ENCODE measurements around the gene HMGN3.

The HMGN3 gene

DNA sequence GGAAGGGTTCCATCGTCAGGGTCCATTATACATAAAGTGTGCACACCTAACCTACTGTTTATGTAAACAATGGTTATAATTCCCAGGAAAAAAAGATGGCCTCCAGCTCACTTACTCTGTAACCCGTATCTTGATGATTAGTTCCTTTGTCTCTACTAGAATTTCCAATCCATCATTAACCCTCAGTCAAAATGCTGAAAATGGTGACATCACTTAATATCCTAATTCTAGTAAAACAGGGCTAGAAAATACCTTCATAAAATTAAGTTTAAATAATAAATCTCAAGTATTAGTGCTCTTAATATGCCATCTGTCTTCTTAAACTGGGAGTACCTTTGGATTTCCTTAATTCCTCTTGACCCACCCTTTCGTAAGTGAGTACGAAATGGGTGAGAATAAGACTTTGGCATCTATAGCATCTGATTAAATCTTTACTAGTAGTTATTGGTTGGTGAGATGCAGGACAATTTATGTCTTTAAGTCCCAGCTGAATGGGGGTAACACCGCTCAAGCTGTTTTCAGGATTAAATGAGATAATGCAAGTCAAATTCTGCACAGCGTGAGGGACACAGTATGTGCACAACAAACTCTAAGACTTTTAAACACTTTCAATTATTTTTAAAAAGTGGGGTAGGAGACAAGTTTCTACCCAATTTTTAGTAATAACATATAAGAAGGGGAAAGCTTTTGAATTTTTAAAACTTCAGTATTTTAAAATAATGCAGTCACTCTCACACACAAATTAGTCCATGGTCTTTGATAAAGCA is 1.6 kb downstream of the HMGN3 start:
- DNase-seq (ENCODE audit: low spot score), result no peak

GRCh38 chr6:79231666-79232065 is 2.8 kb downstream of the HMGN3 start:
- no peak for DNase-seq (ENCODE audit: low spot score)

DNA sequence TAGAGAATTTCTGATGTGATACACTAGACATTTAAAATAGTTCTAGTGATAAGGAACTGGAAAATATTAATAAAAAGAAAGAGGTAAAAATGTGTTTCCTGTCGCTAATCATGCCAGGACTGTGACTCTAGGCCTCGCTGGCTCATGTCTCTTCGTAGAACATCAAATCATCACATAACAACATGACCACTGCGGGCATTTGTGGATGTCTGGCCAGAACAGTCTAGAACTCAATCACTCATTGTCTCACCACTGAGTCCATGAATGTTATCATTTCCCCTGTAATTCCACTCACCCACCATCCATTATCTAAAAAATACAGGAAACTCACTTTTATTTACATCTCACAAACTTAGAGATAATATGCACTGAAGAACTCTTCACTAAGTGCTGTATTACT is 3.4 kb downstream of the HMGN3 start:
- no peak for DNase-seq (ENCODE audit: low spot score)

GRCh38 chr6:79230149-79230548 is 4.3 kb downstream of the HMGN3 start:
- no peak for DNase-seq (ENCODE audit: low spot score)

- DNase-seq (ENCODE audit: low spot score), result no peak
Measured at GRCh38 chr6:79227445-79227844, 7.0 kb downstream of the HMGN3 start.

DNA sequence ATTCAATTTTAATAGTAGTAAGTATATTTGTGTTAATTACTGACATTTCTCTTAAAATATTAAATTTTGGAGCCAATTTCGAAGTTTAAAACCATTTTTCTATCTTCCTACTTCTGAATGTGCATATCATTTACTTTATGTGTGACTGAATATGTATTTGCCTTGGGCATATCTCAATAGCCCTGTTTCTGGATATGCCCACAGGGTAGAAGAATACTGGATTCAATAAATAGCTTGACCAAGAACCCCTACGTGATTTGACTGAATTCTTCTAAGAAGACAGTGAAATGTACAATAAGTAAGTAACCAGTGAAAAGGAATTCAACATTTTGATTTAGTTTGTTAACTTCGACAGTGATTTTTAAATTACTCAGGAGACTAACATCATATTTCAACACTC is 7.8 kb downstream of the HMGN3 start:
- no peak for DNase-seq (ENCODE audit: low spot score)

GRCh38 chr6:79225717-79226599 is 8.5 kb downstream of the HMGN3 start:
- DNase-seq (ENCODE audit: low spot score), result no peak

DNA sequence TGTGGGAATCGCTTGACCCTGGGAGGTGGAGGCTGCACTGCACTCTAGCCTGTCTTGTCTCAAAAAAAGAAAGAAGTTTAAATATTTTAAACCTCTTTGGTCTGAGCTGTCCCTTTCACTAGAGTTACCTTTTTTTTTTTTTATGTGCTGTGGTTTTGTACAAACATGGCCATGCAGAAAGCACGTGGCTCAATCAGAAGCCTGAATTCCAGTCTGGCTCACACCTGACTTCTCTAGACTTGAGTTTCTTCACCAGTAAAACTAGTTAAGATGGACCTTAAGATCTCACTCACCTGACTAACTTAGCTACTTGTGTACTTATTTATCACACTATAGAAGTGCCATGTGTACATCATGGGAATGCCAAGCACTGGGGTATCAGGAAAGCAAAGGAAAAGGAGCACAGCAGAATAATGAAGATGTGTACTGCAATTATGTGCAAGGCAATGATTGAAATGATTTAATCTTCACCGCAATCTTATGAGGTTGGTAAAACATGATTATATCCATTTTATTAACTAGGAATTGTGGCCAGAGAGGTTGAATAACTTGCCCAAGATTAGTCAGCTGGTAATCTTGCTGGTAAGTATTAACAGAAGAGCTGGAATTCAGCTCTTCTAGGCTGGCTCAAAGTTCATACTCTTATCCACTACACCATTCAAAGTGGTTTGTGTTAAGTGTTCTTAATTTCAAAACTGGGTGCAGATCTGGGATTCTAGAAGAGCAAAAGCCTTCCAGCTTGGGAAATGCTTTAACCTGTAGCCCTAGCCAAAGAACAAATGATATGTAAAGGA is 10.7 kb downstream of the HMGN3 start:
- no peak for DNase-seq (ENCODE audit: low spot score)

GRCh38 chr6:79215213-79215824 is 19.2 kb downstream of the HMGN3 start:
- DNase-seq (ENCODE audit: low spot score), result no peak

DNA sequence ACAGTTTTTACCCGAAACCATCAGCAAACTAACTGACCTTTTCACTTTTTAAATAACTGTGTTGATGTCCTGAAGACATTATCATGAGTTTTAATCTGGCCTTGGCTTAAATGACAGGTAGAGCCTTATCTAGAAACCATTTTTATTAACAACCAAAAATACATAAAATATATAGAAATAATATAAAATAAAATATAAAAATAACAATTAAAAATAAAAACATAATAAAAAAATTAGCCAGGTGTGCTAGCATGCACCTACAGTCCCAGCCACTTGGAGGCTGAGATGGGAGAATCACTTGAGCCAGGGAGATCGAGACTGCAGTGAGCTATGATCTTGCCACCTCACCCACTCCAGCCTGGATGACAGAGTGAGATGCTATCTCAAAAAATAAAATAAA is 21.6 kb downstream of the HMGN3 start:
- DNase-seq (ENCODE audit: low spot score), result no peak

GRCh38 chr6:79208816-79209215 is 25.7 kb downstream of the HMGN3 start:
- no peak for DNase-seq (ENCODE audit: low spot score)

DNA sequence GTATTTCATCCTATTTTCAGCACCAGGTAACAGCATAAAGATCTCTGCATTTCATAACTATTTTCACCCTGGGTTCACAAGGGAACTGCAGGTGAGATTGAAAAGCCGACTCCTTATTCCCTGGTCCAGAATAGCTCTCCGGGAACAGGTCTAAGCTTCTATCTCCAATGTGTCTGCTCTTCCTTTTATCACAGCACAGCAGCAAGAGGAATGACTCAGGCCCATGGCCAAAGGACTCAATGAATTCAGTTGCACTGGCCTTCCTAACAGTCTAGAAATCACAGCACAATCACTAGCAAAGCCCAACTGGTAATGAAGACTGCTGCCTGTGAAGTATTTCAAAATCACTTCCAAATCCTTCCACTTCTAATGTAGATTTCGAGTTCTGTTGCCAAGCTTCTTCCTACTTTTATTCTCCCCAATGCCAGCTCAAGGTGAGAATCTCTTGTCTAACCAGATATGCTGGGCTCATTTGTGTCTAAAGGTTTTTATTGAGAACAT is 30.7 kb downstream of the HMGN3 start:
- no peak for DNase-seq (ENCODE audit: low spot score)

GRCh38 chr6:79202556-79202955 is 31.9 kb downstream of the HMGN3 start:
- DNase-seq (ENCODE audit: low spot score), result no peak

- no peak for DNase-seq (ENCODE audit: low spot score)
Measured at GRCh38 chr6:79201983-79202382, 32.5 kb downstream of the HMGN3 start.

GRCh38 chr6:79201143-79201542 is 33.3 kb downstream of the HMGN3 start:
- no peak for DNase-seq (ENCODE audit: low spot score)

- no peak for DNase-seq (ENCODE audit: low spot score)
Measured at GRCh38 chr6:79196912-79197311, 37.6 kb downstream of the HMGN3 start.

- no peak for DNase-seq (ENCODE audit: low spot score)
Measured at GRCh38 chr6:79193971-79194370, 40.5 kb downstream of the HMGN3 start.

DNA sequence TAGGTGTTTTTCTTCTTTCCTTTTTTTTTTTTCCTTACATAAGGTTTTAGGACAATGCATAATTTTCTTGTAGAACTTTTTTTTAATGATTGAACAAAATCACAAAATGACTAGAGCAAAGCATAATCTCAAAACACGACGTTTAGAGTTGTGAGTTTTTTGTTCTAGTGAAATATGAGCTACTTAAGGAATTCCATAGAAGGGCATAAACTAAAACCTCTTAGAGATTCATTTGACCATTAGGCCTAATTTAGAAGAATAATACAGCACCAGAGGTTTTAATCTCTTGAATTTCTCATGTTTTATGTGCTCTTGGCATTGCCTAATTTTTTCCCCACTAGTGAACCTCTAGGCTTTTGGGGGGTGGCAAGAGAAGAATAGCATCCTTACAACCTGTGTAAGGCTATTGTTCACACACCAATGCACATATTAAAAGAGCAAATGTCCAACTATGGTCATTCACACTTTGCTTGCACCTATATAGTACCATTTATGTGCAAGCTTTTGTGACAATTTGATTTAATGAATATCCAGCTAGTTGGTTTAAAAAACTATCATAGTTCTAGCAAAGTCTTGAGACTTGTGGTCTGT is 44.6 kb downstream of the HMGN3 start:
- no peak for DNase-seq (ENCODE audit: low spot score)

GRCh38 chr6:79188885-79189480 is 45.5 kb downstream of the HMGN3 start:
- peak; percentile 11 for DNase-seq (ENCODE audit: low spot score)

DNA sequence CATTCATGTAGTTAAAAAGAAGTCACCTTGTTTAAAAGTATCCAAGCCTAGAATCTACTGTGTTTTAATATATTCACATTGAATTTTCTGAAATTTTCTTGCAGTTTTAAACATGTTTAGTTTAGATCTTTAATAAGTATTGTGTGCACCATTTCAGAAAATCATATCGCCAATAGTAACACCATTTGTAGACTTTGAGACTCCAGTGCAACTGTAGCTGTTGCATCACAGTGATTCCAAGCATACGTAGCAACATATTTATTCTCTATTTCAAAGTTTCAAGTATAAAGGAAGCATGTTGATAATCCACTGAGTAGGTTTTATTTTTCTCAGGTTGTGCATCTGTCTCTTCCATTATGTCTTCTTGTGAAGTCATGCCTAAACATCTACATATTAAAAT is 46.4 kb downstream of the HMGN3 start:
- no peak for DNase-seq (ENCODE audit: low spot score)

DNA sequence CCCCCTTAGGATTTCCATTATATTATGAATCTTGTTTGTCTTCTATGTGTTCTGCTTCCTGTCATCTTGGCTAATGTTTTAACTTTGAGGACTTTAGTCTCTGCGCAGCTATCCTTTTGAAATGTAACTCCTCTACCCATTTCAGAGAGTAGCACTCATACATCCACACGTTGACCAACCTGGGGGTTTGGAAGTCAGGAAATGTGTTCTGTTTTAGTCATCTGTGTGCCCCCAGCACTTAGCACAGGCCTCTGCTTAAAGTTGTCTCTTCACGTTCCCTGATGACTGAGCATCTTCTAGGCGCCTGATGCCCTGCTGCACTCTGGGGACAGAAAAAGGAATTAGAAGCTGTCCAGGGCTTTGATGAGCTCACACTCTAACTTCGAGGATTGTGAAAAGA is 47.9 kb downstream of the HMGN3 start:
- DNase-seq (ENCODE audit: low spot score), result no peak
